ENCODE data around the gene AMOTL2.

AMOTL2 gene

GRCh38 chr3:134363381-134363755, 10.9 kb downstream of the AMOTL2 start:
- no peak for DNase-seq (ENCODE audit: insufficient read length)
- no peak for FAIRE-seq
- no peak for TF ChIP-seq POLR2A (IDR thresholded peaks at IDR 0.05; ENCODE audit: low read depth, low read length)
- no peak for TF ChIP-seq TAF1 (IDR thresholded peaks at IDR 0.05; ENCODE audit: borderline replicate concordance, low read depth, low read length)
- TF ChIP-seq POLR2AphosphoS5 (IDR thresholded peaks at IDR 0.05; ENCODE audit: low read depth, low read length) = no peak

- FAIRE-seq = peak; percentile 27
- DNase-seq (ENCODE audit: insufficient read length) = no peak
- no peak for TF ChIP-seq POLR2A (IDR thresholded peaks at IDR 0.05; ENCODE audit: low read depth, low read length)
- no peak for TF ChIP-seq POLR2AphosphoS5 (IDR thresholded peaks at IDR 0.05; ENCODE audit: low read depth, low read length)
- TF ChIP-seq TAF1 (IDR thresholded peaks at IDR 0.05; ENCODE audit: borderline replicate concordance, low read depth, low read length) = no peak
These were observed 11.4 kb downstream of the AMOTL2 start for GRCh38 chr3:134362670-134363380.

GRCh38 chr3:134362221-134362620, 12.0 kb downstream of the AMOTL2 start:
- no peak for FAIRE-seq
- no peak for DNase-seq (ENCODE audit: insufficient read length)
- TF ChIP-seq TAF1 (IDR thresholded peaks at IDR 0.05; ENCODE audit: borderline replicate concordance, low read depth, low read length) (no peak), POLR2A (IDR thresholded peaks at IDR 0.05; ENCODE audit: low read depth, low read length) (no peak), POLR2AphosphoS5 (IDR thresholded peaks at IDR 0.05; ENCODE audit: low read depth, low read length) (no peak)

GRCh38 chr3:134361162-134361835, 12.9 kb downstream of the AMOTL2 start:
- FAIRE-seq = no peak
- no peak for DNase-seq (ENCODE audit: insufficient read length)
- TF ChIP-seq POLR2AphosphoS5 (IDR thresholded peaks at IDR 0.05; ENCODE audit: low read depth, low read length) (no peak), TAF1 (IDR thresholded peaks at IDR 0.05; ENCODE audit: borderline replicate concordance, low read depth, low read length) (no peak), POLR2A (IDR thresholded peaks at IDR 0.05; ENCODE audit: low read depth, low read length) (no peak)

- TF ChIP-seq POLR2AphosphoS5 (IDR thresholded peaks at IDR 0.05; ENCODE audit: low read depth, low read length) (no peak), POLR2A (IDR thresholded peaks at IDR 0.05; ENCODE audit: low read depth, low read length) (no peak), TAF1 (IDR thresholded peaks at IDR 0.05; ENCODE audit: borderline replicate concordance, low read depth, low read length) (no peak)
- FAIRE-seq (no peak), DNase-seq (ENCODE audit: insufficient read length) (no peak)
These were observed 14.2 kb downstream of the AMOTL2 start for GRCh38 chr3:134360046-134360445.

GRCh38 chr3:134359121-134360010, 14.9 kb downstream of the AMOTL2 start:
- TF ChIP-seq POLR2A (IDR thresholded peaks at IDR 0.05; ENCODE audit: low read depth, low read length) (no peak), TAF1 (IDR thresholded peaks at IDR 0.05; ENCODE audit: borderline replicate concordance, low read depth, low read length) (no peak), POLR2AphosphoS5 (IDR thresholded peaks at IDR 0.05; ENCODE audit: low read depth, low read length) (no peak)
- FAIRE-seq = no peak

GRCh38 chr3:134357914-134358811, 16.1 kb downstream of the AMOTL2 start:
- no peak for FAIRE-seq
- TF ChIP-seq POLR2AphosphoS5 (IDR thresholded peaks at IDR 0.05; ENCODE audit: low read depth, low read length) = no peak
- no peak for TF ChIP-seq TAF1 (IDR thresholded peaks at IDR 0.05; ENCODE audit: borderline replicate concordance, low read depth, low read length)
- no peak for TF ChIP-seq POLR2A (IDR thresholded peaks at IDR 0.05; ENCODE audit: low read depth, low read length)
- no peak for DNase-seq (ENCODE audit: insufficient read length)

More at GRCh38 chr3:134359121-134360010, 14.9 kb downstream of the AMOTL2 start:
- DNase-seq (ENCODE audit: insufficient read length) = no peak

- DNase-seq (ENCODE audit: insufficient read length) = no peak
- TF ChIP-seq POLR2AphosphoS5 (IDR thresholded peaks at IDR 0.05; ENCODE audit: low read depth, low read length) (no peak), TAF1 (IDR thresholded peaks at IDR 0.05; ENCODE audit: borderline replicate concordance, low read depth, low read length) (no peak), POLR2A (IDR thresholded peaks at IDR 0.05; ENCODE audit: low read depth, low read length) (no peak)
- no peak for FAIRE-seq
These were observed 16.9 kb downstream of the AMOTL2 start for GRCh38 chr3:134357261-134357913.

- FAIRE-seq = no peak
- TF ChIP-seq POLR2AphosphoS5 (IDR thresholded peaks at IDR 0.05; ENCODE audit: low read depth, low read length) (no peak), POLR2A (IDR thresholded peaks at IDR 0.05; ENCODE audit: low read depth, low read length) (no peak), TAF1 (IDR thresholded peaks at IDR 0.05; ENCODE audit: borderline replicate concordance, low read depth, low read length) (no peak)
- no peak for DNase-seq (ENCODE audit: insufficient read length)
These were observed 17.7 kb downstream of the AMOTL2 start for GRCh38 chr3:134356411-134357040.

GRCh38 chr3:134355416-134355815, 18.8 kb downstream of the AMOTL2 start:
- FAIRE-seq (no peak), DNase-seq (ENCODE audit: insufficient read length) (no peak)
- no peak for TF ChIP-seq TAF1 (IDR thresholded peaks at IDR 0.05; ENCODE audit: borderline replicate concordance, low read depth, low read length)
- TF ChIP-seq POLR2A (IDR thresholded peaks at IDR 0.05; ENCODE audit: low read depth, low read length) = no peak
- TF ChIP-seq POLR2AphosphoS5 (IDR thresholded peaks at IDR 0.05; ENCODE audit: low read depth, low read length) = no peak
